Renal cortex interstitium (tissue), 11 donors: ENCODE results near the gene TSPAN9. TPM values are rescaled to one million over a fixed set of nuclear protein-coding genes. Genes with fewer than 3 reads are reported as not detected.
A peak's percentile ranks its signal among the peaks of the same experiment; 100 is the strongest.

Experiments used
- DNase-seq, 11 donors: peaks; one replicate each; pipeline ENCODE4 v3.0.0-alpha.2; 2013; ENCODE audit warnings: low read depth in 9 of 11, low spot score in 4 of 11; ENCODE audit errors: extremely low read depth in 1 of 11
- polyA plus RNA-seq, 3 donors: library from polyadenylated mRNA; unstranded; fragments of 120-200 nt; gene quantifications; one replicate each; pipeline ENCODE4 v1.2.1, GENCODE V29; 2013; ENCODE audit not compliant: insufficient read length in 3 of 3

The TSPAN9 gene
- polyA plus RNA-seq, 3 donors, result 78.2 to 90.6 (median 83.2) TPM

DNA sequence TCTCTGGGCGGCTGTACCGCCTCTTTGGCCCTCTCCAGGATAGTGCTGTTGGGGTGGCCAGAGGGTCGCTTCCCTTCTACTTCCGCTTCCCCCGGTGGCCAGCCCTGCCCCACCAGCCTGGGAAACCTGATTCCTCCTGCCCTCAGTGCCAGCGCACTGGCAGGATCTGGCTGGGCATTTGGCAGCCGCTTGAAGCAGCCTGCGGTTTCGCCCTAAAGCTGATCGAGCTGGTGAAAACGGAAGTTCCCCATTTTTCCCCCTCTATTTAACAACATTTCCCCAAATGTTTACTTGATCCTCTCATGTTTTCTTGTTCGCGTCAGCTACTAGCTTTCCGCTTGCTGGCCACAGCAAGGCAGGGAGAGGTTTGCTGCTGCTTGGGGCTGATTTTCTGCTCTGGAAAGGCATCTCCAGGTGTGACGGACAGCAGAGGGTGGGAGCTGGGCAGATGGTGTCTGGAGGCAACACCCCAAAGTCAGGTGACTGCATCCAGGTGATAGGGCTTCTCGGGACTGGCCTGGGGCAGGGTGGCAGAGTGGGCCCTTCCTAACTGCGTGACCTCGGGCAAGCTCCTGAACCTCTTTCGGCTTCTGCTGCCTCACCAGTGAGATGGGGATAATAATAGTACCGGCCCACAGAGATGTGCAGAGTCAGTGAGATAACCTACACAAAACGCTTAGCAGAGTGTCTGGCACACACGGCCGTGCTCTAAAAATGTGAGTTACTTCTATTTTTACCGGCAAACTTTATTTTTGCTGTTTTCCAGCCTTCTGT, 53.1 kb downstream of the TSPAN9 start:
- no peak for DNase-seq

DNA sequence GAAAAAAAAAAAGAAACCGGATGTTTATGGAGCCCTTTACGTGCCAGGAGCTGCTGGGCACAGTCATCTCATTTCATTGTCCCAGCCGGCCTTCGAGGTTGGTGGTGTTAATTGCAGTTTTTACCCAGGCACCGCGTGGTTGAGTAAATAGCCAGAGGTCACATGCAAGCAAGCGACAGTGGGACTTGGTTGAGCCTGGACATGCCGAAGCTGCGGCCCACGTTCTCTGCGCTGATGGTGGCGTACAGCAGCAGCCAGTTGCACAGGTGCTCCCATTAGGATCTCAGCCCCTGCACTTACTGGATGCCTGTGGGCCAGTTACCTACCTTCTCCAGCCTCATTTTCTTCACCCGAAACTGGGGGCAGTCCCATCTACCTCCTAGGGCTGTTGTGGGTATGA, 54.0 kb downstream of the TSPAN9 start:
- DNase-seq, result no peak

DNA sequence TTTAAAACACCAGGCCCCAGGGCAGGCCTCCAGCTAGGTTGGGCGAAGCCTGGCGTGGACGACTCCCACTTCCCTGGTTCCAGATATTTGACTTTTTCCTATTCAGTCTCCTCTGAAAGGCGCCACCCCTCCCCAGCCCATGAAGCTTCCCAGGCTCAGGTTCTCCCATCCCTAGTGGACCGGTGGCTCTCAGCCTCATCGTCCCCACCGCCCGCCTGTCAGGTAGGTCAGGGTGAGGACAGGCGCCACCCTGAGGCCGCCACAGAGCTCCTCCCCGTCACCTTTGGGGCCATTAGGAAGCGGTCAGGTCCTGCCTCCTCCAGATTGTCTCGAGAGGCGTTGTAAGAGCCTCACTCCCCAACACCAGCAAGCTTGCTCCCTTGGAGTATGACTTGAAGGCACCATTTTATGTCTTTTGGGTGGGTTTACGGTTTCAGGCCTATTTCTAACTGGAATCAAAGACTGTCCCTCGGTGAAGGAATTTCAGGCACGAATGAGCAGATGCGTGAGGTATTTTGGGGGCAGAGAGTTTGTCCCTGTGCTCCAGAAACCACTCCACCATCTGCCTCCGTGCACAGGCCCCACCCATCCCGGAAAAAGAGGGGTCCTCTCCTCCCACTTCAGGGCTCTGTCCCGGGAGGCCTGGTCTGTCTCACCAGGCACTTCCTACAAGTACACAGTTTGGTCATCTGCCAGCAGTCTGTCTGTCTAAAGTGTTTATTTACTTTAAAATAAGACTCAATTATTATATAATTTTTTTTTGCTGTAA, 55.6 kb downstream of the TSPAN9 start:
- no peak for DNase-seq

DNA sequence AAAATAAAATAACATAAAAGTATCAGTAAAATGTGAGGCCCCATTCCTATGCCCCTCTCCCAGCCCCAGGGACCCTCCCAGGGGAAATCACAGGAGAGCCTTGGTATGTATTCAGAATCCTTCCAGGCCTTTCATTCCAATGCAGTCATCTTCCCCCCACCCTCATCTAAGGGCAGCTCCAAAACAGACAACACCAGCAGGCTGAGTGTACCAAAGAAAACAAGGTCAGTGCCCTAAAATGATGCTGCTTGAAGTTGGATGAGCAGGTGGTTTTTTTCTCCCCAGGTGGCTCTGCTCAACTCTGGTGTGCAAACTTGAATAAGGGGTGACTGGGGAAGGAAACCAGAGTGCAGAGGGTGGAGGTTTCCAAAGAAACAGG, 56.2 kb downstream of the TSPAN9 start:
- DNase-seq, result no peak

DNA sequence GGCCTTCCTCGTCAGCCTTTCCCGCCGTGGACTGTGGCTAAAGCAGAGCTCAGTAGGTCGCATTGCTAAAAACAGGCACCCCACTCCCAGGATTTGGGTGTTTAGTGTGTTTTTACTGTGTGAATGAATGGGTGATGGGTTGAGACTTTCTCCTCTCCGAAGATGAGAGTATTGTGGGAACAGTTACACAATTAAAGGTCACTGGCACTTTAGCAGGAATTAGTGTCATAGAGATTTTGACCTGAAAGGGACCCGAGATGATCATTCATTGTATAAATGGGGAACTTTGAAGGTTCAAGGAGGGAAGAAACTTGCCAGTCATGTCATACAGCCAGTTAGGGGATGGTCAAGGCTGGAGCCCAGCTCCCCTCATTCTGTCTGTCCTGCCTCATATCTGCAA, 56.9 kb downstream of the TSPAN9 start:
- DNase-seq, result no peak

DNA sequence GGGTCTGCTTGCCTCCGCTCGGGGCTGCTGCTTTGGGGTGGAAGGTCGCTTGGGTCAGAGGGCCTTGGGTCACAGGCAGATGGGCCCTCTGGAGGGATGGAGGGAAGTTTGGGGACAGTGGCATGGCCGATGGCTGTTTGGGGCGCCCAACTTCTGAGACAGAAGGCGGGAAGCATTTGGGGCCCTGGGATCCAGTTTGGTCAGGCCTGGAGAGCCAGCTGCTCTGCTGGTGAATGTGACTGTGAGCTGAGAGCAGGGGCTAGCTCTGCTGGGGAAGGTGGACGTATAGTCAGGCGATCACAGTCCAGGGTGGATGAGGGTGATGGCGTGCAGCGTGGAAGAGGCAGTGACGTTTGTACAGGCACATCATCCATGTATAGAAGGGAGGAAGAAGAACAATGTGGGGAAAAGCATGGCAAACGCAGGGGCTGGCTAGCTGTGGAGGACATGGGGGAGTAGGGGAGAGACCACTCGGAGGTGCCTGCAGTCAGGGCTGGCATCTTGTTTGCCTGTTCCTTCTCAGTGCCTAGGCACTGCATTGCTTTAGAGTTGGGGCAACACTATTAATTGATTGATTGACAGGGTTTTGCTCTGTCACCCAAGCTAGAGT, 57.5 kb downstream of the TSPAN9 start:
- DNase-seq, result no peak

DNA sequence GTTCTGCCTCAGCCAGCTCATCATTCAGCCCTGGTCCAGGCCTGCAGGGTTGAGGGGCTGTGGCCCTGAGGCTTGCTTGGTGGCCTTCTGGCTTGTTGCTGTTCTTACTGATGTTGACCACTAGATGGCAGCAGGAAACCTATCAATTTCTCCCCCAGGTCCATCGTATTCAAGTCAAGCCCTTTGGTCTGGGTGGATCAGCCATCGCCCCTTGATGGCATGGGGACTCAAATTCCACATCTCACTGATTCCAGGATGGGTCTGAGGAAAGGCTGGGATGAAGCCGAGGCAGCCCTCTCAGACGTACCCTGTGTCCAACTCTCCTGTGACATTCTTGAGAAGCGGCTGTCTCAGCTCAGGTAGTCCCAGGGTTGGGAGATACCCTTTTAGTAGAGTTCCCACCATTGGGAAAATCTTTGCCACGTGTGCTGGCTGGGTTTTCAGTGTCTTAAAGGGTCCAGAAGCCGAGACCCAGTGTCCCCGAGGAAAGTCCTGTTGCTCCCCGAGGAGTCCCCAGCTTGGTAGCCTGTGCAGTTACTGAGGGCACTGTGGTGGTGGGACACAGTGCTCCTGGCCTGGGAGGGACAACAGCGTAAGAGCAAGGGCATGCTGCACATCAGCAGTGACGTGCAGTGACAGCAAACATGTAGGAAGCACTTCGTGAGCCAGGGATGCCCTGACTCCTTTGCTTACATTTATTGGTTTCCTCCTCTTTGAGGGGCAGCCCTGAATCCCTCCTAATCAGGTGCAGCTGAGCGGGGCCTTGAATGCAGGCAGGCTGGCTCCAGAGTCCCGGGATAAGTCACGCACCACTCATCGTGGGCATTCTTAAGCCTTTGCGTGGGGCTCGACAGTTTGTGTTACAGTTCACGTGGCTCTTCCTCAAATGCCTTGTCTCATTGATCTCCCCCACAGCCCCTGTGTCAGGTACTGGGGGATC, 58.6 kb downstream of the TSPAN9 start:
- DNase-seq, result peak in 2 of 11 donors; percentile 66 to 70

DNA sequence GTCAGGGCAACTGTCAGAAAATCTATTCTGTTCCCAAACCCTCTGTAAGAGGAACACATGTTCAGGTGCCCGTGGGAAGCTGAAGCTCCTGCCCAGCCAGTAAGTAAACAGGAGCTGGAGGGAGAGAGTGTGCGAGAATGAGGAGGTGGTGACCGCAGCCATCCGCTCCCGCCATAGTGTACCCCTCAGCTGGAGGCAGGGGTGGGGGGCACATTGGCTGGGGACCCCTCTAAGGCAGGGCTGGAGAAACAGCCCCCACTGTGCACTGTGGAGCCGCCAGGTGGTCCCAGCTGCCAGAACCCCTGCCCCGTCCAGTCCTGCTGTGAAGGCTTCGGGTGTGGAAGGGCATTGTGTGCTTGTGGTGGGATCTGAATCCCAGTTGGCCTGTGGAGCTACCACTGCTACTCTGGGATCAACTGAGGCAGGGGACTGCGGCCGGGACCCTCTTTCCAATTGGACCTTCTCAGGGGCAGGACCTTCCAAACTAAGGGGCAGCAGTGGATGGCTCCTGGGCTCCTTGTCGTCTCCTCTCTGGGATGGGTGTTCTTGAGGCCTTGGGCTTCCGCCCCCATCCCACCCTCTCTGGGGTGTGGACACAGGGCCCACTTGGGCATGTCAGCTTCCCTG, 59.6 kb downstream of the TSPAN9 start:
- DNase-seq, result no peak

DNA sequence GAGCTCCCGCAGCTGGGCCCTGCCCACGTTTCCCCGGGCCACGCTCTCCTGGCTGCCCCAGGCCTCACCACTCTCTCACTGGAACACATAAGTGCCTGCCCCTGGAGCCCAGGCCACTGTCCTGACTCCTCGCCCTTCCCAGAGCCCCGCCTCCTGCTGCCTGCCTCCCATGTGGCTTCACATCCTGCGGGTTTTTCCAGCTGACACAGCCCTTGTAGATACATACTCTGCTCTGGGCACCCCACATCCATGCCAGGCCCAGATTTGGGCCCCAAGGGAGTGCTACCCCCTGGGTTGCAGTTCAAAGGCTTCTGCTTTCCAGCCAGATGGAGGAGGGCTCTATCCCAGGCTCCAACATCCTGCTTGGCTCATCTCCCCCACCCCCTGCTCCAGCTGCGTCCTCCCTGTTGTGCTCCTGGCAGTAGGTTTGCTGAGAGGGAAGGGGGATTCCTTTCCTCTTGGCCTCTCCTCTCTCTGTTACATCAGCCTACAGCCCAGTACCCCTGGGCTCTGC, 60.1 kb downstream of the TSPAN9 start:
- no peak for DNase-seq

DNA sequence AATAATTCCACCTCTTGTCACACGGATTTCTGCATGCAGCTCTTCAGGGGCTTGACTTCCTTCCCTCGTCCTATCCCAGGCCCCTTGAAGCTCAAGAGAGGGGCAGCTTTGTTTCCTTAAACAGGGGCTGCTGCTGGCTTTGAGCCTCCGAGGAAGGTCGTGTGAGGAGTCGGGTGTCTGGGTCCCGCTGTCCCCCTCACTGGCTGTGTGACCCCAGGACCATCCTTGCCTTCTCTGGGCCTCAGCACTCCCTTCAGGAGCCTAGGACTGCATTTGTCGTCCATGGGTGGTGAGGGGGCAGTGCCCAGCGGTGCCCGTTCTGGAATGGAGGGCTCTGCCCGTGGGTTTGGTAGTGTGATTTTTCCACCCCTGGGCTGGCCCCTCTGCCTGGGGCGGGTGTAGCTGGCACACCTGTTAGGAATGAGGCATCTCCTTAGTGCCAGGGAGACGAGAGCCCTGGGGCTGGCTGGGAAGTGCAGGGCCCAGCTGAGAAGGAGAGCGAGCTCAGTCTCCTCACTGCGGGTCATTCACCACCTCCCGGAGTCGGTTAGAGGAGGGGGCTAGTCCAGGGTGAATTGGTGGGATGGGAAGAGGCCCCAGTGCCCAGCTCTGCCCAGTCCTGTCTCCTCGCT, 60.8 kb downstream of the TSPAN9 start:
- DNase-seq, result no peak

DNA sequence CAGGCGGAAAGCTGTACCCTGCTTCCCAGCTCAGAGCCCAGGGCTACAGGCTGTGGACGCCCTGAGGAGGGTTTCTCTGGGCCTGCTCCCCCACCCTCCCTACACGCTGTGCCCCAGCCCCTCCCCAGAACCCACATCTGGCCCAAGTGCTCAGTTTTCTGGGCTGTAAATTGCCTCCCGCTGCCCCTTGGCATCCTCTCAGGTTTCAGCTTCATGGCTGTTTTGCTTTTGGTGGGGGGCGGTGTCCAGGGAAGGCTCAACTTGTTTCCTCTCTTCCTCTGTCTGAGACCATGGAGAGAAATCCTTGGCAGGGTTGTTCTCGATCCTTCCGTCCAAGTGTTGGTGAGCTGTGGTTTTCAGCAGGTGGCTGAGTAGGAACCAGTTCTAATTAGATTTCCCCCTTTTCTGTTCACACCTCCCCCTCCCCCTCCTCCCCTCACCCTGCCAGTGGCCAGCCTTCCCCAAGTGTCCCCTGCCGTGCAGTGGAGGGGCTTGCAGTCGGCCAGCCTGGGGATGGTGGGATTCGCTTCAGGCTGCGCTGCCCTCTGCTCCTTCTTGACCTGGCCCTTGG, 61.8 kb downstream of the TSPAN9 start:
- DNase-seq, result no peak

DNA sequence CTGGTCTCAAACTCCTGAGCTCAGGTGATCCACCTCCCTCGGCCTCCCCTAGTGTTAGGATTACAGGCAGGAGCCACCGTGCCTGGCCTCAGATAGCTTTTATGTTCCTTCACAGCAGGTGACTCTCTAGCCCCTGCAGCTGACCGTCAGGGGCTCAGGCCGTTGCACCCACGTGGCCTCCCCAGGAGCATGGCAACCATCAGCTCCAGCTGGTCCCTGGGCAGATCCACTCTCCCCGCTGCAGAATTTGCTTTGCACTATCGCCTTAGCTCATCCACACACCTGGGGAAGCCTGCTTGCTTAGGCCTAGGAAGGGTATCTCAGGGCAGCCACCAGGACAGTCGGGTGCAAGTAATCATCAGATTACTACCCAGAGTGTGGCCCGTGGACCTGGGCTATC, 62.6 kb downstream of the TSPAN9 start:
- DNase-seq, result no peak

DNA sequence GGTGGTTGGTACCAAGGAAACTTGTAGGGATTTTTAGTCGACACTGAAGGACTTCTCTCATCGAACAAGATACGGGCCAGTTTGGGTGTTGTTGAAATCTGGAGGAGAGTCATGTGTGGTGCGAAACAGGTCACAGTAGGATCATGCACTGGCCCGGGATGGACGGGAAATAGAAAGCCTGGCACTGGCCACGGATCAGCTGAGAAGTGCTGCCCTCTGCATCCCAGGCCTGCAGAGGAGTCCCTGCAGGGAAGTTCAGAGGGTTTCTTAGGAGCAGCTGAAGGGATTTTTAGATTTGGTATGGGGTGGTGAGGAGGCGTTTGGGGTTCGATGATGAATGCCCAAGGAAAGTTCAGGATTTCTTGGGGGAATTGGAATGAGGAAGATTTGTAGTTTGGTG, 63.1 kb downstream of the TSPAN9 start:
- DNase-seq, result no peak

DNA sequence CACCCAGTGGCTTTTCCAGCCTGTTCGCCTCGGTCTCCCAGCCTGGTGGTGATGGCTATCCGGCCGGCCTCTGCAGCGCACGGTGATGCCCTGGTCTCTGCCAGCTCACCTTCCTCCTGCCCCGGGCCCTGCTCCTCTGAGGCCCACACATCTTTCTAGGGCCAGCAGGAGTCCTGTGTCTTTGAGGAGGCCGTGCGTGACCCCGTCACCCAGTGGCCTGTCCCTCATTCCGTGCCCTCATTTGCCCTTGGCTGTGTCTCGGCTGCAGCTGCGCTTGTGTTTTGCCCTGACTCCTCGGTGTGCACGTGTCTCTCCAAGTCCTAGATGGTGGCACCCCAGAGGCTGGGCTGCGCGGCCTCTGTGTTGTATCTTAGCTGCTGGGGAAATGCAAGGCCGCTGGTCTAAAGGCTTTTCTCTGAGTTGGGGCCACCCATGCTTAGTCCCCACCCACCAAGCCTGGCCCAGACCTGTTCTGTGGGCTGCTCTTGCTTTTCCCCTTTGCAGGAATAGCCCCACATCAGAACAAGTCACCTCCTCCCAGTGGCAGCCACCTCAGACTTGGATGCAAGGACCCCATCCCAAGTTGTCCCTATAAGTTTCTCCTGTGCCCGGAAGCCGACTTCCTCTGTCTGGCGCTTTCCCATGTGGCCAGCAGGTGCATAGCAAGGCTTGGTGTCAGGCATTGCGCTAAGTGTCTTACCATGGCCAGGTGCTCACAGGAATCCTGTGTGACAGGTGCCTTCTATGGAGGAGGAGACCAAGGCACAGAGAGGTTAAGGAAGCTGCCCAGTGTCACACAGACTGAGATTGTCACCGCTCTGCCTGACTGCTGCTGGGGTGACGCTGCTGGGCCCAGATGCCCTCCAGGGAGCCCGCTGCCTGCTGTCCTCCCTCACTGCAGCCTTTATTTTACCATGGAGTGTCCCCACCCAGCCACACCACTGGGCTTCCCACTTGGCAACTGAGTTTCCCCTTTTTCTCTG, 64.5 kb downstream of the TSPAN9 start:
- DNase-seq, result no peak

DNA sequence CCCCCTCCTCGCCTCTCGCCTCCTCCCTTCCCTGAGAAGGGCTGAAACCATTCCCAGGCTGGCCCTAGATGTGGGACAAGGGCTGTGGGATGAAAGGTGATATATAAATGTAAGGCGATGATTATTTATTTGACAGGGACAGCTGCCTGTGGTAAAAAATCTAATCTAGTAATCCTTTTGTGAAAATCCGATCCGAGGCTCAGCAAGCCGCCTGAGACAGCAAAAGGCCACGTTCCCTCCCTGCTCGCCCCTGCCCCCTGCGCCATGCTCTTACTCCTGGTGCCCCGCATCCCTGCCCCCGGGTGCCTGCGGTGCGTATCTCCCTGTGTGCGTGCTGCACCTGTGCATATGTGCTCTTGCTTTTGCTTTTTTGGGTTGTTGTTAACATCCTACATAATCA, 65.2 kb downstream of the TSPAN9 start:
- DNase-seq, result no peak

DNA sequence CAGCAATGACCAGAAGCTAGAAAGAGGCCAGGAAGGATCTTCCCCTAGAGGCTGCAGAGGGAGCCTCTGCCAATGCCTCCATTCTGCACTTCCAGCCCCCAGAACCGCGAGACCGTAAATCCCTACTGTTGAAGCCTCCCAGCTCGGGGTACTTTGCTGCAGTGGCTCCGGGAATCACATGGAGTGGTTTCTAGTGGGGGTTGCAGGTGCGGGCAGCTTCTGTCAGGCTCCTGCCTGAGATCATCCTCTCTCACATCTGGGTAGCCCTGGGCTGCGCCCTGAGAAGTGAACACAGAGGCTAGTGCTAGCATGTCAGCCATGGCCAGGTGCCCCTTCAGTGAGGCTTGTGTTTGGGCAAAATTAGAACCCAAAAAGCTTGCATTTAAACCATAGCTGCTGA, 67.3 kb downstream of the TSPAN9 start:
- no peak for DNase-seq

DNA sequence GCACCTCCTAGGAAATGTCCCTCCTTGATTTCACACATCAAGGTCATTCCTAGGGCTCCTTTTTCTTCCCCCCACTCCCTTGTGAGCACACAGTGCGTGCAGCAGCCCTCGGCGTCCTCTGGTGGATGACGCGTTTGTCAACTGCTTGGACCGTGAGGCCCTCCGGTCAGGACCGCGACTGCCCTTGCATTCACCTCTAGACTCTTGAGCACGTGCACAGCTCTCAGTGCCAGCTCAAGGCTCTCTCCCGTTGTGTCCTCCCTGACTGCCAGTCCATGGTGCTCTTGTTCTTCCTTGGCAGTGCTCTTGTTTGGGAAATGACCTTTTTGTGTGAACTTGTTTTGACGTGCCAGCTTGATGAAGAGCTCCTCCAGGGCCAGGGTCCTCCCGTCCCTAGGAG, 67.9 kb downstream of the TSPAN9 start:
- DNase-seq, result no peak
